ENCODE results near the gene RAF1. TPM values are rescaled to one million over a fixed set of nuclear protein-coding genes. Genes with fewer than 3 reads are reported as not detected.

Gene RAF1
- total and polyA plus RNA-seq, 2 experiments from 2014 or later = 39.5 to 123 TPM

DNA sequence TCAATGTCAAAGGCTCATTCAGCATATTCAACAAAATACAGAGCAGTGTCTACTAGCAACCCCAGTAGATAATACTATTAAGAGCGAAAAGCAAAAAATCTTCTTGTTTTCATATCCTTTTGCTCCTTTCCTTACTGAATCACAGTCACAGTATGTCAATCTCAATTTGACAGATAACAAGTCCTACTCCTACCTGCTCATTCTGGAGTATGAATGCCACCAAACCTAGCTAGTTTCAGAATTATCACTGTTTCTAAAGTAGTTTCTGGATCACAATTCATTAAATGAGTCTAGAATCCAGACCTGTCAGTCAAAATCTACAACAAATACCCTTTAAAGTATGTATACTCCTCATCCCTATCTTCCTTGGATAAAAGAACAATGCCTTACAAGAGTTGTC is 55.5 kb downstream of the RAF1 start:
- Mint-ChIP-seq H3K9me3 (no peaks in the 10 kb centered on the region), H3K27me3 (ENCODE audit: insufficient read depth, low read depth, poor library complexity) (no peaks in the 10 kb centered on the region), H3K36me3 (ENCODE audit: low read depth) (peaks cover 63% of the 10 kb centered on the region), H3K4me3 (no peak overlapping the region), H3K4me1 (peaks cover 4% of the 10 kb centered on the region; the same call in 2 of the 3 replicates), H3K27ac (no peak overlapping the region)
- Histone ChIP-seq H3F3A (replicated peaks; ENCODE audit: low read depth) (no peaks in the 10 kb centered on the region; the same call in 1 of the 2 replicates), H3K27ac (ENCODE audit: low read depth) (no peak overlapping the region), H2AFZ (no peak overlapping the region), H3K4me1 (ENCODE audit: insufficient read depth) (peaks cover under 1% of the 10 kb centered on the region; the same call in 1 of the 2 replicates), H3K36me3 (ENCODE audit: insufficient read depth) (peaks cover 33% of the 10 kb centered on the region), H3K79me2 (replicated peaks; ENCODE audit: insufficient read depth) (peaks cover 38% of the 10 kb centered on the region), H3K9me2 (ENCODE audit: insufficient read depth) (no peaks in the 10 kb centered on the region), H4K20me1 (replicated peaks; ENCODE audit: insufficient read depth) (peaks cover 32% of the 10 kb centered on the region), H3K27me3 (ENCODE audit: insufficient read depth) (no peaks in the 10 kb centered on the region), H3K4me3 (no peak overlapping the region), H3K4me2 (no peak overlapping the region)
- DNase-seq (ENCODE audit: low spot score) (no peak), ATAC-seq (no peak)
- TF ChIP-seq EZH2 (IDR thresholded peaks at IDR 0.05; ENCODE audit: low read depth, unreplicated experiment) = no peak
- no peak for TF ChIP-seq ZNF331 (CRISPR knock-in tag; IDR thresholded peaks at IDR 0.05; ENCODE audit: low read depth)
- TF ChIP-seq, protein P1, sequence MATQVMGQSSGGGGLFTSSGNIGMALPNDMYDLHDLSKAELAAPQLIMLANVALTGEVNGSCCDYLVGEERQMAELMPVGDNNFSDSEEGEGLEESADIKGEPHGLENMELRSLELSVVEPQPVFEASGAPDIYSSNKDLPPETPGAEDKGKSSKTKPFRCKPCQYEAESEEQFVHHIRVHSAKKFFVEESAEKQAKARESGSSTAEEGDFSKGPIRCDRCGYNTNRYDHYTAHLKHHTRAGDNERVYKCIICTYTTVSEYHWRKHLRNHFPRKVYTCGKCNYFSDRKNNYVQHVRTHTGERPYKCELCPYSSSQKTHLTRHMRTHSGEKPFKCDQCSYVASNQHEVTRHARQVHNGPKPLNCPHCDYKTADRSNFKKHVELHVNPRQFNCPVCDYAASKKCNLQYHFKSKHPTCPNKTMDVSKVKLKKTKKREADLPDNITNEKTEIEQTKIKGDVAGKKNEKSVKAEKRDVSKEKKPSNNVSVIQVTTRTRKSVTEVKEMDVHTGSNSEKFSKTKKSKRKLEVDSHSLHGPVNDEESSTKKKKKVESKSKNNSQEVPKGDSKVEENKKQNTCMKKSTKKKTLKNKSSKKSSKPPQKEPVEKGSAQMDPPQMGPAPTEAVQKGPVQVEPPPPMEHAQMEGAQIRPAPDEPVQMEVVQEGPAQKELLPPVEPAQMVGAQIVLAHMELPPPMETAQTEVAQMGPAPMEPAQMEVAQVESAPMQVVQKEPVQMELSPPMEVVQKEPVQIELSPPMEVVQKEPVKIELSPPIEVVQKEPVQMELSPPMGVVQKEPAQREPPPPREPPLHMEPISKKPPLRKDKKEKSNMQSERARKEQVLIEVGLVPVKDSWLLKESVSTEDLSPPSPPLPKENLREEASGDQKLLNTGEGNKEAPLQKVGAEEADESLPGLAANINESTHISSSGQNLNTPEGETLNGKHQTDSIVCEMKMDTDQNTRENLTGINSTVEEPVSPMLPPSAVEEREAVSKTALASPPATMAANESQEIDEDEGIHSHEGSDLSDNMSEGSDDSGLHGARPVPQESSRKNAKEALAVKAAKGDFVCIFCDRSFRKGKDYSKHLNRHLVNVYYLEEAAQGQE (IDR thresholded peaks at IDR 0.05; ENCODE audit: unreplicated experiment) = no peak
- no peak for TF ChIP-seq POLR2AphosphoS5 (IDR thresholded peaks at IDR 0.05; ENCODE audit: low read depth)
- no peak for TF ChIP-seq ZNF114 (CRISPR knock-in tag; IDR thresholded peaks at IDR 0.05)
- TF ChIP-seq, protein P2, sequence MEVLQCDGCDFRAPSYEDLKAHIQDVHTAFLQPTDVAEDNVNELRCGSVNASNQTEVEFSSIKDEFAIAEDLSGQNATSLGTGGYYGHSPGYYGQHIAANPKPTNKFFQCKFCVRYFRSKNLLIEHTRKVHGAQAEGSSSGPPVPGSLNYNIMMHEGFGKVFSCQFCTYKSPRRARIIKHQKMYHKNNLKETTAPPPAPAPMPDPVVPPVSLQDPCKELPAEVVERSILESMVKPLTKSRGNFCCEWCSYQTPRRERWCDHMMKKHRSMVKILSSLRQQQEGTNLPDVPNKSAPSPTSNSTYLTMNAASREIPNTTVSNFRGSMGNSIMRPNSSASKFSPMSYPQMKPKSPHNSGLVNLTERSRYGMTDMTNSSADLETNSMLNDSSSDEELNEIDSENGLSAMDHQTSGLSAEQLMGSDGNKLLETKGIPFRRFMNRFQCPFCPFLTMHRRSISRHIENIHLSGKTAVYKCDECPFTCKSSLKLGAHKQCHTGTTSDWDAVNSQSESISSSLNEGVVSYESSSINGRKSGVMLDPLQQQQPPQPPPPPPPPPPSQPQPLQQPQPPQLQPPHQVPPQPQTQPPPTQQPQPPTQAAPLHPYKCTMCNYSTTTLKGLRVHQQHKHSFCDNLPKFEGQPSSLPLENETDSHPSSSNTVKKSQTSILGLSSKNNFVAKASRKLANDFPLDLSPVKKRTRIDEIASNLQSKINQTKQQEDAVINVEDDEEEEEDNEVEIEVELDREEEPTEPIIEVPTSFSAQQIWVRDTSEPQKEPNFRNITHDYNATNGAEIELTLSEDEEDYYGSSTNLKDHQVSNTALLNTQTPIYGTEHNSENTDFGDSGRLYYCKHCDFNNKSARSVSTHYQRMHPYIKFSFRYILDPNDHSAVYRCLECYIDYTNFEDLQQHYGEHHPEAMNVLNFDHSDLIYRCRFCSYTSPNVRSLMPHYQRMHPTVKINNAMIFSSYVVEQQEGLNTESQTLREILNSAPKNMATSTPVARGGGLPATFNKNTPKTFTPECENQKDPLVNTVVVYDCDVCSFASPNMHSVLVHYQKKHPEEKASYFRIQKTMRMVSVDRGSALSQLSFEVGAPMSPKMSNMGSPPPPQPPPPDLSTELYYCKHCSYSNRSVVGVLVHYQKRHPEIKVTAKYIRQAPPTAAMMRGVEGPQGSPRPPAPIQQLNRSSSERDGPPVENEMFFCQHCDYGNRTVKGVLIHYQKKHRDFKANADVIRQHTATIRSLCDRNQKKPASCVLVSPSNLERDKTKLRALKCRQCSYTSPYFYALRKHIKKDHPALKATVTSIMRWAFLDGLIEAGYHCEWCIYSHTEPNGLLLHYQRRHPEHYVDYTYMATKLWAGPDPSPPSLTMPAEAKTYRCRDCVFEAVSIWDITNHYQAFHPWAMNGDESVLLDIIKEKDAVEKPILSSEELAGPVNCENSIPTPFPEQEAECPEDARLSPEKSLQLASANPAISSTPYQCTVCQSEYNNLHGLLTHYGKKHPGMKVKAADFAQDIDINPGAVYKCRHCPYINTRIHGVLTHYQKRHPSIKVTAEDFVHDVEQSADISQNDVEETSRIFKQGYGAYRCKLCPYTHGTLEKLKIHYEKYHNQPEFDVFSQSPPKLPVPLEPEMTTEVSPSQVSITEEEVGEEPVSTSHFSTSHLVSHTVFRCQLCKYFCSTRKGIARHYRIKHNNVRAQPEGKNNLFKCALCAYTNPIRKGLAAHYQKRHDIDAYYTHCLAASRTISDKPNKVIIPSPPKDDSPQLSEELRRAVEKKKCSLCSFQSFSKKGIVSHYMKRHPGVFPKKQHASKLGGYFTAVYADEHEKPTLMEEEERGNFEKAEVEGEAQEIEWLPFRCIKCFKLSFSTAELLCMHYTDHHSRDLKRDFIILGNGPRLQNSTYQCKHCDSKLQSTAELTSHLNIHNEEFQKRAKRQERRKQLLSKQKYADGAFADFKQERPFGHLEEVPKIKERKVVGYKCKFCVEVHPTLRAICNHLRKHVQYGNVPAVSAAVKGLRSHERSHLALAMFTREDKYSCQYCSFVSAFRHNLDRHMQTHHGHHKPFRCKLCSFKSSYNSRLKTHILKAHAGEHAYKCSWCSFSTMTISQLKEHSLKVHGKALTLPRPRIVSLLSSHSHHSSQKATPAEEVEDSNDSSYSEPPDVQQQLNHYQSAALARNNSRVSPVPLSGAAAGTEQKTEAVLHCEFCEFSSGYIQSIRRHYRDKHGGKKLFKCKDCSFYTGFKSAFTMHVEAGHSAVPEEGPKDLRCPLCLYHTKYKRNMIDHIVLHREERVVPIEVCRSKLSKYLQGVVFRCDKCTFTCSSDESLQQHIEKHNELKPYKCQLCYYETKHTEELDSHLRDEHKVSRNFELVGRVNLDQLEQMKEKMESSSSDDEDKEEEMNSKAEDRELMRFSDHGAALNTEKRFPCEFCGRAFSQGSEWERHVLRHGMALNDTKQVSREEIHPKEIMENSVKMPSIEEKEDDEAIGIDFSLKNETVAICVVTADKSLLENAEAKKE (CRISPR knock-in tag; IDR thresholded peaks at IDR 0.05) = no peak
- no peak for TF ChIP-seq NANOG (IDR thresholded peaks at IDR 0.05; ENCODE audit: borderline replicate concordance)
- no peak for TF ChIP-seq EZH2phosphoT487 (IDR thresholded peaks at IDR 0.05; ENCODE audit: unreplicated experiment)
- TF ChIP-seq JUNB (IDR thresholded peaks at IDR 0.05; ENCODE audit: unreplicated experiment) = no peak
- TF ChIP-seq, protein P3, sequence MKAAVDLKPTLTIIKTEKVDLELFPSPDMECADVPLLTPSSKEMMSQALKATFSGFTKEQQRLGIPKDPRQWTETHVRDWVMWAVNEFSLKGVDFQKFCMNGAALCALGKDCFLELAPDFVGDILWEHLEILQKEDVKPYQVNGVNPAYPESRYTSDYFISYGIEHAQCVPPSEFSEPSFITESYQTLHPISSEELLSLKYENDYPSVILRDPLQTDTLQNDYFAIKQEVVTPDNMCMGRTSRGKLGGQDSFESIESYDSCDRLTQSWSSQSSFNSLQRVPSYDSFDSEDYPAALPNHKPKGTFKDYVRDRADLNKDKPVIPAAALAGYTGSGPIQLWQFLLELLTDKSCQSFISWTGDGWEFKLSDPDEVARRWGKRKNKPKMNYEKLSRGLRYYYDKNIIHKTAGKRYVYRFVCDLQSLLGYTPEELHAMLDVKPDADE (IDR thresholded peaks at IDR 0.05) = no peak
- TF ChIP-seq, protein P4, sequence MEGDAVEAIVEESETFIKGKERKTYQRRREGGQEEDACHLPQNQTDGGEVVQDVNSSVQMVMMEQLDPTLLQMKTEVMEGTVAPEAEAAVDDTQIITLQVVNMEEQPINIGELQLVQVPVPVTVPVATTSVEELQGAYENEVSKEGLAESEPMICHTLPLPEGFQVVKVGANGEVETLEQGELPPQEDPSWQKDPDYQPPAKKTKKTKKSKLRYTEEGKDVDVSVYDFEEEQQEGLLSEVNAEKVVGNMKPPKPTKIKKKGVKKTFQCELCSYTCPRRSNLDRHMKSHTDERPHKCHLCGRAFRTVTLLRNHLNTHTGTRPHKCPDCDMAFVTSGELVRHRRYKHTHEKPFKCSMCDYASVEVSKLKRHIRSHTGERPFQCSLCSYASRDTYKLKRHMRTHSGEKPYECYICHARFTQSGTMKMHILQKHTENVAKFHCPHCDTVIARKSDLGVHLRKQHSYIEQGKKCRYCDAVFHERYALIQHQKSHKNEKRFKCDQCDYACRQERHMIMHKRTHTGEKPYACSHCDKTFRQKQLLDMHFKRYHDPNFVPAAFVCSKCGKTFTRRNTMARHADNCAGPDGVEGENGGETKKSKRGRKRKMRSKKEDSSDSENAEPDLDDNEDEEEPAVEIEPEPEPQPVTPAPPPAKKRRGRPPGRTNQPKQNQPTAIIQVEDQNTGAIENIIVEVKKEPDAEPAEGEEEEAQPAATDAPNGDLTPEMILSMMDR (conservative IDR thresholded peaks at IDR 0.05; ENCODE audit: low read depth in 2 of 2) = no peak
- TF ChIP-seq STAT1 (IDR thresholded peaks at IDR 0.05; ENCODE audit: unreplicated experiment) = no peak
